G401 (cell line): ENCODE data around the gene ZNF260. TPM values are rescaled to one million over a fixed set of nuclear protein-coding genes. Genes with fewer than 3 reads are reported as not detected.
"Not testable (repeated sequence)": the region's sequence is repeated elsewhere in the genome, so short reads cannot be mapped to it uniquely, and the experiment has no call there.

ENCODE experiments used
- DNase-seq: peaks from one replicate; pipeline ENCODE4 v3.0.0-alpha.2; 2015; ENCODE audit warnings: low spot score
- in situ Hi-C: cut with HindIII; loops from 2 replicates; pipeline ENCODE4 v1.10.0; 2016; ENCODE audit warnings: low sequenced_read_pairs, mixed read lengths
- total RNA-seq: library from RNA; depleted of rRNA; stranded (reverse); fragments of >200 nt; shearing (Covaris generic); gene quantifications from 2 replicates; pipeline ENCODE4 v1.2.3, GENCODE V29; 2014; rRNA removed

ZNF260 gene
- total RNA-seq, 1 experiment from 2014 or later, result 69.0 TPM

DNA sequence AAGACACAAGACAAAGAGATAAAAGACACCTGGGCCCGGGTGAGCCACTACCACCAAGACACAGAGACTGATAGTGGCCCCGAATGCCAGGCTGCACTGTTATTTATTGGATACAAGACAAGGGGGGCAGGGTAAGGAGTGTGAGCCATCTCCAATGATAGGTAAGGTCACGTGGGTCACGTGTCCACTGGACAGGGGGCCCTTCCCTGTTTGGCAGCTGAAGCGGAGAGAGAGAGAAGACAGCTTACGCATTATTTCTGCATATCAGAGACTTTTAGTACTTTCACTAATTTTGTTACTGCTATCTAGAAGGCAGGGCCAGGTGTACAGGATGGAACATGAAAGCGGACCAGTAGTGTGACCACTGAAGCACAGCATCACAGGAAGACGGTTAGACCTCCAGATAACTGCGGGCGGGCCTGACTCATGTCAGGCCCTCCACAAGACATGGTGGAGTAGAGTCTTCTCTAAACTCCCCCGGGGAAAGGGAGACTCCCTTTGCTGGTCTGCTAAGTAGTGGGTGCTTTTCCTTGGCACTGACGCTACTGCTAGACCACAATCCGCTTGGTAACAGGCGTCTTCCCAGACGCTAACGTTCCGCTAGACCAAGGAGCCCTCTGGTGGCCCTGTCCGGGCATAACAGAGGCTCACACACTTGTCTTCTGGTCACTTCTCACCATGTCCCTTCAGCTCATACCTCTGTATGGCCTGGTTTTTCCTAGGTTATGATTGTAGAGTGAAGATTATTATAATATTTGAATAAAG is 35.2 kb downstream of the ZNF260 start:
- DNase-seq, result peak; percentile 68
- in situ Hi-C loops, result not testable (repeated sequence)

- DNase-seq, in situ Hi-C loops: not testable (repeated sequence)
Measured at GRCh38 chr19:36490846-36491245, 37.2 kb downstream of the ZNF260 start.

DNA sequence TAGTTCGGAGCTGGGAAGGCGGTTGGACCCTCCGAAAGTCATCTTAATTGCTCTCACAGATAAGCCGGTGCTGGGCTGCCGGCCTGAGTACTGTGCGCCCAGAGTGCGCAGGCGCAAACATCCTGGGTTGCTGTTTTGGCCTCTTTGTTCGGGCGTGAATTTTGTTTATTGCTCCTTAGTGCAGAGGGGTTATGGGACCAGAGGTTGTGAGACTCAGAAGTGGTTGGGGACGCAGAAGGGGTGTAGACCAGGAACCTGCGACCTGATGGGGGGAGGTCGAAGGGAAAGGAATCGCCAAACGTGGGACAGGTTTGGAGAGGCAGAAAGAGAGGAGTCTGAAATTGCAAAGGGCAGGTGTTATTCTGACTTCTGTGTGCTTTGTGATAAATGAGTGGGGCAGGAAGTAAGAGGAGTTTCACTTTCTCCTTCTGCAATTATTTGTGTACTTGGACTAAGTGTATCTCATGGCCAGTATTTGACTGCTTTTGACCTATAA is 38.1 kb downstream of the ZNF260 start:
- in situ Hi-C loops, result no loop called here
- DNase-seq, result no peak

DNA sequence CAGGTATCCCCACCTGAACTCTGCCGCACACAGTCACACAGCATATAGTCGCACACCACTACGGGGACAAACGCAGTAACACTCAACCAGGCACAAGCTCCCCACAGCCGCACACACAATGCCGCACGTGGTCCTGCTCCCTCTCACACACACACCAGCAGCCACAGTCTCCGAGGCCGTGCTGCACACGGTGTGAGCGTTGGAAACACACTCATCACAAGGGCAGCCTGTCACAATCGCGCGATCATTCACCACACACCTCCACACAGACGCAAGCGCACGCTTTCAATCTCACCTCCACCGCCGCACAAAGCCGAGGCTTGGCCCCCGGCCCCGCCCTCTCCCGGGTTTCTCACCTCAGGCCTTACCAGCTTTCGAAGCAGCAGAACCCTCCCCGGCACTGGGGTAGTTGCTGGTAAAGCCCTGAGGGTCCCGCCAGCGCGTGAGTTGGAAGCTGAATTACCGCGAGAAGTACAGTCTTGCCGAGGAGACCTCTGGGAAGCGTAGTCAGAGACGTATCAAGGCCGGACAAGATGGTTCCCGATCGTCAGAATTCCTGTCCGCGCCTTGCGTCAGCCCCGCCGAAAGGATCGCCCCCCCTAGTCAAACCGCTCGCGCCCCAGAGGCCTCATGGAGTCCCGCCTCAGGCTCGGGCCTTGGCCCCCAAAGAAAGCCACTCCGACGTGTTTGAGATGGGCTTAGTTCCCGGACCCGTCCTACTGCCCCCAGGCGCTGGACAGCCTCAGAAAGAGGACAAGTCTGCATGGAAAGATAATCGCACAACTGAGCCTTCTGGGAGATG is 38.8 kb downstream of the ZNF260 start, which contains the start of gene ZNF566:
Gene ZNF566, minus strand, starts transcription at position 444 of the 802 bp plus-strand sequence. CDS start 13,004 bp downstream, outside the sequence.
- DNase-seq, result peak; percentile 98
- in situ Hi-C loops, result no loop called here

GRCh38 chr19:36488846-36489117 is 39.3 kb downstream of the ZNF260 start:
- in situ Hi-C loops, result no loop called here
- DNase-seq, result peak; percentile 43

DNA sequence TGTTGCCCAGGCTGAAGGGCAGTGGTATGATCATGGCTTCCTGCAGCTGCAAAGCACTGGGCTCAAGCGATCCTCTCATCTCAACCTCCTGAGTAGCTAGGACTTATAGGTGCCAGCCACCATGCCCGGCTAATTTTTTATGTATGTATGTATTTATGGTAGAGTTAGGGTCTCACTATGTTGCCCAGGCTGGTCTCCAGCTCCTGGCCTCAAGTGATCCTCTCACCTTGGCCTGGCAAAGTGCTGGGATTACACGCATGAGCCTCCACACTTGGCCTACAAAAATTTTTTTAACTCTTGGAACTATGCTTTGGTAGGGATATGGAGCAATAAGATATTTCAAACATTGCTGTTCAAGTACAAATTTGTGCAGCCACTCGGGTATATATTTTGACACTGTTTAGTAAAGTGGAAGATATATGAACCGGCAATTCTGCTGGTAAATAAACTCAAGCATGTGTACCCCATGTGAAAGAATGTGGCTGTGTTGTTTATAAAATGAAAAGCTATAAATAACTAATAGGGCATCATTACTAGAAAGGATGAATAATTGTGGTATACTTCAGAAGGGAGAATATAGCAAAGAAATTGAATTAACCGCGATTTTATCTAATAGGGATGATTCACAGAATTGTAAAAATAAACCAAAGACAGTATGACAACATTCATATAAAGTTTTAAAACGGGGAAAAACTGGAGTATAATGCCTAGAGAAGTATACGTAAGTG is 39.8 kb downstream of the ZNF260 start:
- in situ Hi-C loops, result no loop called here
- DNase-seq, result no peak

DNA sequence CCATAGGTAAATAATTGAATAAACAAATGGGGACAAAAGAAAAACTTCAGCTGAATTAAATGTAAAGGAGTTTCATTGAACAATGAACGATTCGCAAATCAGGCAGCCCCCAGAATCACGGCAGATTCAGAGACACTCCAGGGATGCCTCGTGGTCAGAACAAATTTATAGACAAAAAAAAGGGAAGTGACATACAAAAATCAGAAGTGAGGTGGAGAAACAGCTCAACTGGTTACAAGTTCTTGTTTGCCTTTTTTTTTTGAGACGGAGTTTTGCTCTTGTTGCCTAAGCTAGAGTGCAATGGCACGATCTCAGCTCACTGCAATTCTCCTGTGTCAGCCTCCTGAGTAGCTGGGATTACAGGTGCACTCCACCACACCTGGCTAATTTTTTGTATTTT is 44.4 kb downstream of the ZNF260 start:
- in situ Hi-C loops, result no loop called here
- no peak for DNase-seq

DNA sequence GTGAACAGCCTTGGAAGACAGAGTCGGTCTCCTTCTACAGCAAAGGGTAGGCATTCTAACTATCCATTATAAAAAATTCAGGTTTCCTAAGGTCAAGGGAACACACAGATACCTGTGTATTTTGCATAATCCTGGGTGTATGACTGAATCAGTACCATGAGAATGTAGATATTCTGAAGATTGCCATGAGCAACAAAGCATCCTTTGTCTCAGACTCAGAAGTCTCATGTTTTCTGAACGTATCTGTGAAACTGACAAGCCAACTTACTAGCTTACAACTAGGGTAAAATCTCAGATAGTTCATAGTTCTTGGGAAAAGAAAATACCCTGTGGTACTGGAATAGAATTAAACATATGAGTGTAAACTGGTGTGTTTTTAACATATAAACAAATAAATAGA is 45.2 kb downstream of the ZNF260 start:
- no peak for DNase-seq
- in situ Hi-C loops, result no loop called here

Other genes with a start within 250 kb of the ZNF260 start
- 7.1 and 9.4 TPM in 2 replicates for gene ZFP14, start 149.1 kb downstream of the ZNF260 start, total RNA-seq
- 3.6 and 4.8 TPM in 2 replicates for gene ZFP82, start 109.6 kb downstream of the ZNF260 start, total RNA-seq
- gene ZNF566, start 38.7 kb downstream of the ZNF260 start, total RNA-seq, result 14.1 and 15.8 TPM in 2 replicates
- gene ZNF529, start 45.0 kb upstream of the ZNF260 start, total RNA-seq, result 7.8 and 8.9 TPM in 2 replicates
- 5.7 and 16.4 TPM in 2 replicates for gene ZNF382, start 77.0 kb upstream of the ZNF260 start, total RNA-seq
- 0.62 and 8.3 TPM in 2 replicates for gene ZNF461, start 138.6 kb upstream of the ZNF260 start, total RNA-seq
- gene ZNF567, start 159.3 kb upstream of the ZNF260 start, total RNA-seq, result 5.9 and 8.7 TPM in 2 replicates
- gene ZNF850, start 244.5 kb upstream of the ZNF260 start, total RNA-seq, result 2.6 and 3.8 TPM in 2 replicates